Lung (tissue), 12 donors: ENCODE measurements around the gene EHD1. TPM values are rescaled to one million over a fixed set of nuclear protein-coding genes. Genes with fewer than 3 reads are reported as not detected.

Source experiments
- ATAC-seq: fragments of 200-7000 bp; cut with Tn5 transposase; one replicate; pipeline ENCODE4 v1.9.1; 2020; ENCODE audit warnings: moderate number of reproducible peaks; ENCODE audit not compliant: insufficient read depth, low FRiP score
- DNase-seq, 3 donors: peaks; one replicate each; pipeline ENCODE4 v3.0.0-alpha.2; 2013 to 2017
- H3K27ac ChIP-seq, 2 donors: one replicate each; pipeline ENCODE4 v1.5.1; 2013; ENCODE audit warnings: mild to moderate bottlenecking in 2 of 2, moderate library complexity in 2 of 2, control low read depth in 1 of 2, inconsistent platforms in 1 of 2, low read depth in 1 of 2, low read length in 1 of 2
- H3K27me3 ChIP-seq, 3 donors: one replicate each; pipeline ENCODE4 v1.5.1; 2013; ENCODE audit warnings: low read length in 2 of 3; ENCODE audit not compliant: control insufficient read depth in 3 of 3, insufficient read depth in 3 of 3
- H3K36me3 ChIP-seq, 4 donors: one replicate each; pipeline ENCODE4 v1.5.1; 2013; ENCODE audit warnings: low read length in 4 of 4, mild to moderate bottlenecking in 1 of 4, moderate library complexity in 1 of 4; ENCODE audit not compliant: control insufficient read depth in 4 of 4, insufficient read depth in 4 of 4
- H3K4me1 ChIP-seq, 5 donors: one replicate each; pipeline ENCODE4 v1.5.1; 2013; ENCODE audit warnings: low read length in 5 of 5, mild to moderate bottlenecking in 2 of 5, moderate library complexity in 1 of 5; ENCODE audit not compliant: control insufficient read depth in 5 of 5, insufficient read depth in 5 of 5
- H3K4me3 ChIP-seq: one replicate; pipeline ENCODE4 v1.5.1; 2013; ENCODE audit warnings: mild to moderate bottlenecking, control low read depth, moderate library complexity
- H3K9ac ChIP-seq, 2 donors: one replicate each; pipeline ENCODE4 v1.5.1; 2013; ENCODE audit warnings: low read length in 2 of 2, control low read depth in 1 of 2; ENCODE audit not compliant: insufficient read depth in 1 of 2
- H3K9me3 ChIP-seq, 4 donors: one replicate each; pipeline ENCODE4 v1.5.1; 2013; ENCODE audit warnings: low read length in 3 of 4, mild to moderate bottlenecking in 1 of 4, moderate library complexity in 1 of 4; ENCODE audit not compliant: control insufficient read depth in 4 of 4, insufficient read depth in 3 of 4
- WGBS, 2 donors: extraction: QIAGEN DNeasy Blood & Tissue Kit; methylation state at CpG; one replicate each; pipeline ENCODE4 v1.1.7; 2013; 5-methylcytosine and 5-hydroxymethylcytosine counted together
- polyA plus RNA-seq, 2 donors: library from polyadenylated mRNA; stranded (reverse); fragments of 200-250 nt; gene quantifications; one replicate each; pipeline ENCODE4 v1.2.1, GENCODE V29; 2013
- total RNA-seq, 2 donors: library from RNA; depleted of rRNA in 1 of 2; stranded (reverse); fragments of >200 nt in 1 of 2; gene quantifications; one replicate each; pipeline ENCODE4 v1.2.1, GENCODE V29; 2014 to 2021
- TF ChIP-seq, protein P1 (sequence below): IDR thresholded peaks from 2 replicates; pipeline ENCODE4 v1.5.1; 2012; ENCODE audit warnings: mild to moderate bottlenecking; ENCODE audit errors: control extremely low read depth, extremely low read depth
- donor health status: control.
- donor health status: control.
- donor health status: Bipolar disorder and iron deficiency.
- donor health status: healthy.
- donor health status: DM: yes; HTN: yes; CAD: no.

Gene EHD1
- total and polyA plus RNA-seq, 4 donors, result 42.1 to 144 (median 105) TPM

DNA sequence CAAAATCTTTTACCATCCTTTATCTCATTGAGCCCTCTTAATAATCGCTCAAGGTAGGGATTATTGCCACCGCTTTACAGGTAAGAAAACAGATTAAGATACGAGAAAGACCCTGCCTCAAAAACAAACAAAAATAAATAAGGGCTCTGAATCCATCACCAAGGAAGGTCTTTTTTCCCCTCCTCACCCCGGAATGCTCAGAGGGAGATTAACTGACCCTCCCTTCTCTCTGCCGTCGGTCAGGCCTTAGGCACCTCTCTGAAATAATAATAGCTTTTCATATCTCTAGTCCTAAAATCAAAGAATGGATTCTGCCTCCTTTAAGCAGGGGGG, 39.2 kb upstream of the EHD1 start:
- TF ChIP-seq, protein P1, sequence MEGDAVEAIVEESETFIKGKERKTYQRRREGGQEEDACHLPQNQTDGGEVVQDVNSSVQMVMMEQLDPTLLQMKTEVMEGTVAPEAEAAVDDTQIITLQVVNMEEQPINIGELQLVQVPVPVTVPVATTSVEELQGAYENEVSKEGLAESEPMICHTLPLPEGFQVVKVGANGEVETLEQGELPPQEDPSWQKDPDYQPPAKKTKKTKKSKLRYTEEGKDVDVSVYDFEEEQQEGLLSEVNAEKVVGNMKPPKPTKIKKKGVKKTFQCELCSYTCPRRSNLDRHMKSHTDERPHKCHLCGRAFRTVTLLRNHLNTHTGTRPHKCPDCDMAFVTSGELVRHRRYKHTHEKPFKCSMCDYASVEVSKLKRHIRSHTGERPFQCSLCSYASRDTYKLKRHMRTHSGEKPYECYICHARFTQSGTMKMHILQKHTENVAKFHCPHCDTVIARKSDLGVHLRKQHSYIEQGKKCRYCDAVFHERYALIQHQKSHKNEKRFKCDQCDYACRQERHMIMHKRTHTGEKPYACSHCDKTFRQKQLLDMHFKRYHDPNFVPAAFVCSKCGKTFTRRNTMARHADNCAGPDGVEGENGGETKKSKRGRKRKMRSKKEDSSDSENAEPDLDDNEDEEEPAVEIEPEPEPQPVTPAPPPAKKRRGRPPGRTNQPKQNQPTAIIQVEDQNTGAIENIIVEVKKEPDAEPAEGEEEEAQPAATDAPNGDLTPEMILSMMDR, result no peak
- Histone ChIP-seq H3K9ac (peak overlapping the region; percentile 38 to 92), H3K4me3 (peak overlapping the region; percentile 17), H3K36me3 (peaks cover 0 to 17% (median 1%) of the 10 kb centered on the region in 4 donors), H3K9me3 (no peaks in the 10 kb centered on the region), H3K27ac (peak overlapping the region; percentile 78 to 83), H3K27me3 (no peaks in the 10 kb centered on the region), H3K4me1 (peaks cover 3 to 29% (median 9%) of the 10 kb centered on the region in 5 donors)
- no peak for ATAC-seq
- no peak for DNase-seq
- 11 to 23% methylated on average over 6 of the region's 6 CpGs for WGBS, 2 donors

DNA sequence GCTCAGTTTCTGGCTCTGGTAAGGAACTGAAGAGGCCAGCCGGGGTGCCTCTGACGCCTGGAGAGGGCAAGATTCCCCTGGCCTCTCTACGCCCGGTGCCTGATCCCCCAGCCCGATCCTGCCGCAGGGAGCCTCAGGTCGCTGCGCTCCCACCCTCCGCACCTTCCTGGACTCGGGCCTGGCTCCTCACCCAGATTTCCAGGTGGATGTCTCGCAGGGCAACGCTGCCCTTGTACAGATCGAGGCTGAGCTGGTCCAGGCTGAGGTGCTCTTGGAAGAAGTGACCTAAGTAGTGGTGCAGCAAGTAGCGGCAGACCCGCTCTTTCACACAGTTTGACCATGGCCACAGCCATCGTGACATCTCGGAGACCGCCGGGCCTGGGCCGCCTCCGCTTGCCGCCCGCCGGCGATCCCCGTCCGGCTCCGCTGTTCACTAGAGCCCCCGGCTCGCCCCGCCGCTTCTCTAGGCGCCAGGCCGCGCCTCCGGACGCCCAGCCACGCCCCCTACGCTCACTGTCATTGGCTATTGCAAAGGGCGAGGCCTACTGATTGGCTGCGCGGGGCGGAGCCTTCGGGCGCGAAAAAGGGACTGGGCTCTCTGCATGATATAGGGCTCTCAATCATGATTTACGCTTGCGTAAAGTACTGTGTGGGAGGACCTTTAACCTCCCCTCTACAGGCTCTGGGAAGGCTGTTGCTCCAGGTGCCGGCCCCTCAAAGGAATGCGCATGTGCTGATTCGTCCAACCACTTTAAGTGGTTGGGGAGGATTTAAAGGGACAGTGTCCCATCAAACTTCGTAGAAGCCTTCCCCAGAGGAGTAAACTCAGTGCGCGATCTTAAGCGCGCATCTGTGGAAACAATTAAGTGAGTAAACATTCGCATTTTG, 38.6 kb upstream of the EHD1 start, which contains the start of gene ATG2A:
Gene ATG2A (minus strand): TSS at position 435 of the 888 bp plus-strand sequence. CDS start 74 bp downstream, at position 361.
- H3K4me1 ChIP-seq, result peaks cover 3 to 29% (median 9%) of the 10 kb centered on the region in 5 donors
- 1% methylated on average over 57 of the region's 57 CpGs for WGBS, 2 donors
- peak within 1 kb of the TSS; percentile 83 to 87 for H3K27ac ChIP-seq
- ATAC-seq (peak; percentile 100), DNase-seq (peak; percentile 99 to 100 (median 100))
- peak within 1 kb of the TSS; percentile 92 to 94 for H3K9ac ChIP-seq
- TF ChIP-seq, protein P1, result peak; percentile 21
- no peaks in the 10 kb centered on the region for H3K9me3 ChIP-seq
- H3K27me3 ChIP-seq, result no peaks in the 10 kb centered on the region
- H3K4me3 ChIP-seq, result peak within 1 kb of the TSS; percentile 80
- peaks cover 0 to 21% (median 1%) of the 10 kb centered on the region in 4 donors for H3K36me3 ChIP-seq

DNA sequence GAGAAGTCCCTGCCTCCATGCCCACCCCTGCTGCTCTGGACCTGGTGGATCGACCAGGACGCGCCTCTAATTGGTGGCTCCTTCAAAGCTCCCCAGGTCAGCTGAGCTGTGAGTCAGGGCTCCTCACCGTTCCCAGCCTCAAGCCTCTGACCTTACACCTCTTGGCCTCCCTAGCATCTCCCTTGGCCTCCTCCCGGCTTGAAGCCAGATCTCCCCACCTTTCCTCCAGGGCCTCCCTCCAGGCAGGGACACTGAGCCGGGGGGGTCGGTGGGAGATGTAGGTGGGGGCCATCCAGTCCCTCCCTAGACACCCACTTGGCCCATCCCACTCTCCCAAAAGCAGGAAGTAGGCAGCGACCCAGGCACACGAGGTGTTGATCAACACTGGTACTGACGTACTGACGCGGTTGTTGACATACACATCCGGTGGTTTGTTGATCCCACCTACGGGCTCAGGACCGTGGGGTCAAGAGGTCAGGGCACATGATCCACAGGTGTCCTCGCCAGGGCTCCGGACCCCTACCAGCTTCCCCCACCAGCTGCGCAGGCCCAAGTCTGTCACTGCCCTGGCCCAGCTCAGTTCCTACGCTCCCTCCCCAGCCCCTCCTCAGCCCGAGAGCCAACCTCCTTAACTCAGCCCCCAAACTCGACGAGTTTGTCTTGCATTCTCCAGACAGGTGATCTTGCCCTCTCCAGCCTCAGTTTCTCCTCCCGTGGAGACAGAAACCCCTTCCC, 37.8 kb upstream of the EHD1 start:
- no peaks in the 10 kb centered on the region for H3K9me3 ChIP-seq
- peak; percentile 32 to 49 (median 43) for DNase-seq
- WGBS, 2 donors, result 7 to 12% methylated on average over 23 of the region's 23 CpGs
- peak overlapping the region; percentile 80 for H3K4me3 ChIP-seq
- peak overlapping the region; percentile 65 to 87 for H3K27ac ChIP-seq
- peaks cover 0 to 29% (median 5%) of the 10 kb centered on the region in 4 donors for H3K36me3 ChIP-seq
- H3K27me3 ChIP-seq, result no peaks in the 10 kb centered on the region
- TF ChIP-seq, protein P1, result no peak
- H3K4me1 ChIP-seq, result peaks cover 3 to 29% (median 9%) of the 10 kb centered on the region in 5 donors
- H3K9ac ChIP-seq, result peak overlapping the region; percentile 84 to 94
- ATAC-seq, result peak; percentile 35
